Mesodermal cell (in vitro differentiated cells): ENCODE measurements around the gene RNF6. TPM values are rescaled to one million over a fixed set of nuclear protein-coding genes. Genes with fewer than 3 reads are reported as not detected.
A peak's percentile ranks its signal among the peaks of the same experiment; 100 is the strongest.

Experiments used
- H3K27ac ChIP-seq: 2 replicates; pipeline ENCODE4 v1.7.0; 2013; ENCODE audit warnings: mild to moderate bottlenecking, low read depth, low read length, moderate library complexity; ENCODE audit not compliant: severe bottlenecking
- H3K36me3 ChIP-seq: 2 replicates; pipeline ENCODE4 v1.7.1; 2013; ENCODE audit warnings: mild to moderate bottlenecking, low read length, moderate library complexity; ENCODE audit not compliant: control insufficient read depth, insufficient read depth
- H3K4me1 ChIP-seq: one replicate; pipeline ENCODE4 v1.7.1; 2013; ENCODE audit warnings: mild to moderate bottlenecking, low read length; ENCODE audit not compliant: insufficient read depth, control insufficient read depth, poor library complexity, severe bottlenecking
- H3K4me3 ChIP-seq: 2 replicates; pipeline ENCODE4 v1.7.0; 2013; ENCODE audit warnings: low read length, control low read depth, mild to moderate bottlenecking; ENCODE audit not compliant: insufficient read depth, poor library complexity, severe bottlenecking; ENCODE audit errors: extremely low read depth
- H3K9me3 ChIP-seq: 2 replicates; pipeline ENCODE4 v1.7.1; 2013; ENCODE audit warnings: mild to moderate bottlenecking, low read length, moderate library complexity; ENCODE audit not compliant: control insufficient read depth
- WGBS, 2 experiments: methylation state at CpG; one replicate each; pipeline ENCODE4 v1.1.5; 2013; ENCODE audit warnings: missing lambda C conversion rate in 2 of 2; ENCODE audit not compliant: insufficient coverage in 2 of 2; 5-methylcytosine and 5-hydroxymethylcytosine counted together
- polyA plus RNA-seq, 2 experiments: library from polyadenylated mRNA; stranded (reverse); fragments of 50-300 nt; gene quantifications; one replicate each; pipeline ENCODE4 v1.2.3, GENCODE V29; 2013

The RNF6 gene
- 20.9 TPM for polyA plus RNA-seq (2013, experiment 1 of 2)
- polyA plus RNA-seq (2013, experiment 2 of 2), result 24.6 TPM

DNA sequence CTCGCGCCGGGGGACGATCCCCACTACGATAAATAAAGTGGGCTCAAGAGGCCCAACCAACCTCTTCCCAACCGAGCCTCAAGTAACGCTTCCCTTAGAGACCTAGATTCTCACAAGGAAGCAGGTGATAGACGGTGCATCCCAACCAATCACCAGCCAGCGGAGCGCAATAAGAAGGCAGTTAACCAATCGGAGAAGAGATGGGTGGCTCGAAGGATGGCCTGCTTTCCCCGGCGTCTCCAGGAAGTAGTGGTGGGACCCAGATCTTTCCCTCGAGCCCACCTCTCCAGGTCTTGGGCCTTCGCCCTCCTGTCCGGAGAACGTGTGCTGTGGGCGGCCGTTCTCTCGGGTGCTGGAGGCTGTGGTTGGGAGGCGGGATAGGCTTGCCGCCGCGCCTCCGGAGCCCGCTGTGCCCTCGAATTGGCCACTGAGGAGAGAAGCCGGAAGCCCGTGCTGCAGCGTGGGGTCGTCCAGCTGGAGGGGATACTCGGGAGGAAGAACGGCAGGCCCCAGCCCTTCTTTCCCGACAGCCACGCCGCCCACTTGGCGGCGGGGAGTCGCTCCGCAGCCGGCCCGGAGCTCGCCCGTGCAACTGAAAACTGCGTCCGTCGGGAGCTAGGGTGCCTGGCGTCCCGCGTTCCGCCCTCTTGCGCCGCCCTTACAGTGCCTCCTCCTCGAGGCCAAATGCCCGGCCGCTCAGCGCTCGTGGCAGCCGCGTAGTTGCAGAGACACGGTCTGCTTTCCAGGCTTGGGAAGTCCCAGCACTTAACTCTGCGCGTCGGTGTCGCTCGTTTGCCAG is at the start of gene RNF6:
Gene RNF6 (minus strand): TSS at position 594 of the 799 bp plus-strand sequence. CDS start 2,665 bp downstream, outside the sequence.
- peaks cover 16% of the 10 kb centered on the region for H3K4me1 ChIP-seq
- H3K27ac ChIP-seq, result peak within 1 kb of the TSS; percentile 95
- no peaks in the 10 kb centered on the region for H3K9me3 ChIP-seq
- peaks cover 24% of the 10 kb centered on the region for H3K36me3 ChIP-seq
- WGBS, 2 experiments, result 0% methylated on average over 43 to 61 of the region's 67 CpGs
- peak within 1 kb of the TSS; percentile 75 for H3K4me3 ChIP-seq

DNA sequence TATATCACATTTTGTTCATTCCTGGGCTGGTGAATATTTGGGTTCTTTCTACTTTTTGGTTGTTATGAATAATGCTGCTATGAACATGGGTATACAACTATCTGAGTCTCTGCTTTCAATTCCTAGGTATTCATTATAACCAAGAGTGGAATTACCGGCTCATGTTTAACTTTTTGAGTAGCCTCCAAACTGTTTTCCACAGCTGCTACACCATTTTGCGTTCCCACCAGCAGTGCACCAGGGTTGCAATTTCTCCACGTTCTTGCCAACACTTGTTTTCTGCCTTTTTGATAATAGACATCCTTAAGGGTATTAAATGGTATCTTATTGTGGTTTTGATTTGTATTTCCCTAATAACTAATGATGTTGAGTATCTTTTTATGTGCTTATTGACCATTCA is 48.6 kb upstream of the RNF6 start:
- Histone ChIP-seq H3K9me3 (no peaks in the 10 kb centered on the region), H3K4me3 (no peak overlapping the region), H3K36me3 (no peaks in the 10 kb centered on the region), H3K4me1 (no peaks in the 10 kb centered on the region), H3K27ac (no peak overlapping the region)
- 85 to 88% methylated on average over 2 of the region's 3 CpGs for WGBS, 2 experiments

DNA sequence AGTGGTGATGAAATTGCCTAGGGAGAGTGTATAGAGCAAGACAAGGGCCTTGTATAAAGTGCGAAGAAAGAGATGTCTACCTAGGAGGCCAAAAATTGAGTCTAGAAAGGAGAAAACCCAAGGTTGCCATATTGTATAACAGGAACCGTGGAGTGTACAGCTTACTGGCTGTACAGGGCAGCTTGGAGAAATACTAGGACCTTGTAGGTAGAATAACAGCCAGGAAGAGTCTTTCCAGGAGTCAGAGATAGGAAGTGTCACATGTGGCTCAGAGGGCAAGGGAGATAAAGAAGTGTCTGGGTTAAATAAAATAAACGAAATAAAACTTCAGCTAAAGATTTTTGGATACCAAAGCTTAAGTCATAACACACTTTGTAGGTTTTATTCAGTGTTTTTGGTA is 44.2 kb upstream of the RNF6 start:
- WGBS, 2 experiments, result 95 to 100% methylated on average over 2 to 3 of the region's 3 CpGs
- H3K9me3 ChIP-seq, result no peaks in the 10 kb centered on the region
- H3K4me3 ChIP-seq, result no peak overlapping the region
- no peaks in the 10 kb centered on the region for H3K36me3 ChIP-seq
- H3K4me1 ChIP-seq, result no peaks in the 10 kb centered on the region
- H3K27ac ChIP-seq, result no peak overlapping the region

DNA sequence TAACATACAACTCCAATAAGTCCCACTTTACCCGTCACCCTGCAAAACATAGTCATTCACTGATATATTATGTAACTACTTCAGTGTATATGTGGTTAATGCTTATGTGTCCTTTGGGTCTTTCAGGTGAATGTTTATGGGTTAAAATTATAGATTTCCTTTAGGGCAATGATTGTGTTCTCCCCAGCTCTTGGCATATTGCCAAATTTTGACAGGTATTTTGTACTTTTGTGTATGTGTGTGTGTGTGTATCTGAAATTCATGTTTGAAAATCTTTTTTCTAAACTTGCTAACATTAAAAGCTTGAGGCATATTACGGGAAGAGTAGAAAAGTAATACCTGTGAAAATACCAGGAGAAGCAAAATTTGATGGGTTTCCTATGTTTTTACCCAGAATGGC is 40.0 kb upstream of the RNF6 start:
- no peaks in the 10 kb centered on the region for H3K4me1 ChIP-seq
- H3K27ac ChIP-seq, result no peak overlapping the region
- no peak overlapping the region for H3K4me3 ChIP-seq
- no CpG with 5 or more reads among the region's 2 CpGs for WGBS, 2 experiments
- no peaks in the 10 kb centered on the region for H3K9me3 ChIP-seq
- no peaks in the 10 kb centered on the region for H3K36me3 ChIP-seq

DNA sequence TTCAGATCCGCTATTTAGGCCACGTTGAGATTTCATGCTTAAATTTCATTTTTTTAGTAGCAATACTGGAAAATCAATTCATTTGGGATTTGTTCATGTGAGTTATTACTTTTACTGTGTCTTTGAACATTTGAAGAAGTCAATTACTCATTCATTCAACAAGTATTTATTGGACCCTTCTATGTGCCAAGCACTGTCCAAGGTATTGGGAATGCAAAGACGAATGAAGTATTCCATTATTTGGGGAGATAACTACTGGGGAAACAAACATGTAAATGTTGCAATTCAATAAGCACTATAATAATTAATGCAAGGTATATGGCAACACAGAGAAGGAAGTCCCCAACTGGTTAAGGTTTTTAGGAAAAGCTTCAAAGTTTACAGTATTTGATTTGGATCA is 37.5 kb upstream of the RNF6 start:
- Histone ChIP-seq H3K4me3 (no peak overlapping the region), H3K27ac (no peak overlapping the region), H3K9me3 (no peaks in the 10 kb centered on the region), H3K36me3 (no peaks in the 10 kb centered on the region), H3K4me1 (no peaks in the 10 kb centered on the region)
- WGBS, 2 experiments, result no CpG with 5 or more reads among the region's 3 CpGs

DNA sequence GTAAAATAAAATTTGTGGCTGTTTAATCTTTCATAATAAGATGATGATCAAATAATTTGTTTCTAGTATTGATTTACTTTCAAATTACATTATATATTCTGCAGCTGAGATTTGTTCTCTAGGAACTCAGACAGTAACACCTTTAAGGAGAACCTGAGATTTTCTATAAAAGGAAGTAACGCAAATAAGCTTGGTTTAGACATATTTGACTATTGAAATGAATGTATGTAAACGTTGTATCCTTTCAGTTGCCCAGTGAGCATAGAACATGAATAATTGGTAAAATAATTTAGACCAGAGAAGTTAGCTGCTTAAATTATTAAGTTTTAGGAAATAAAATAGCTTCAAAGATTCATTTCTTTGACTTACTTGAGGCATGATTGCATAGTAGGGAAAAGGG is 34.9 kb upstream of the RNF6 start:
- Histone ChIP-seq H3K36me3 (no peaks in the 10 kb centered on the region), H3K4me1 (no peaks in the 10 kb centered on the region), H3K9me3 (no peaks in the 10 kb centered on the region), H3K27ac (no peak overlapping the region), H3K4me3 (no peak overlapping the region)
- WGBS, 2 experiments, result 80 to 90% methylated on average over 2 of the region's 2 CpGs

DNA sequence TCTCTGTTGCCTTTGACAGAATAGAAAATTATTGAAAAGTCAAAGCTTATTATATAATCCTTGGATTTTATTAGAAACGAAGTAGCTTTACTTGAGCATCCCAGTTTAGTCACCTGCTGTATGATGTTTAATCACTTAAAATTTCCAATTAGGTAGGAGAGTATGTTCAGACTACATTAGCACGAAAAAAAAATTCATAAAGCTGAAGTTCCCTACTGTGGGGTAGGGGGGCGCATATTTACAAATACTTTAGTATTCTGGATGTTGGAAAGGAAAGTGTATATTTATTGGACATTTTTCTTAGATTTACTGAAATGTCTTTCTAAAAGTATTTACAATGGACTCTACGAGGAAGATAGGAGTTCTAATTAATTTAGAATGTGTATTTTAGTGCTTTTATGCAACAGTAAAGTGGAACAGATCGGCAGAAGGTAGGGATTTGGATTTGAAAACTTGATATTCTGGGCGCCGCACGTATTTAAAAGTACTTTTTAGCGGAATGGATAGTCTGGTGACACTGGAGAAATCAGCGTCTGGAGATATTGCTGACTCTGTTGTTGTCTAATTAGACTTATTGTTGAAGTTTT is 33.7 kb upstream of the RNF6 start:
- H3K36me3 ChIP-seq, result no peaks in the 10 kb centered on the region
- H3K9me3 ChIP-seq, result no peaks in the 10 kb centered on the region
- H3K27ac ChIP-seq, result no peak overlapping the region
- H3K4me3 ChIP-seq, result peak overlapping the region; percentile 72
- 51 to 62% methylated on average over 5 to 6 of the region's 10 CpGs for WGBS, 2 experiments
- H3K4me1 ChIP-seq, result no peaks in the 10 kb centered on the region

DNA sequence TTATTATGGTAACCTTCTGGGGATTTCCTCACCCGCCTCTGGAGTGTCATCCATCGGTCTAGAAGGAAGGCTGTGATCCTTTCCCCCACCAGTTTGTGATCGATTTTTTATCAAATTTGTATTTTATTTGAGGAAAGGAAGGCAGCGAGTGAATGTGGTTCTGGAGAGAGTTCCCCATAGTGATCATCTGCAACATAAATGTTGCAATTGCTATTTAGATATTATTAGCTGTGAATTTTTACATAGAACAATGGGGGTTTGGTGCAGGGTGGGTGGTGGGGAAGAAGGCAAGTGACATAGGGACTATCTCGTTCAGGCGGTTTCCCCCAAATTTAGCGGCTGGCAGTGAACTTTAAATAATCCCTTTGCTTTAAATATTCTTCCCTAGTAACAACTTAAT is 33.0 kb upstream of the RNF6 start:
- peak overlapping the region; percentile 82 for H3K27ac ChIP-seq
- H3K9me3 ChIP-seq, result no peaks in the 10 kb centered on the region
- H3K4me1 ChIP-seq, result no peaks in the 10 kb centered on the region
- 0% methylated on average over 1 of the region's 7 CpGs; no CpG with 5 or more reads in 1 of the 2 experiments for WGBS, 2 experiments
- no peaks in the 10 kb centered on the region for H3K36me3 ChIP-seq
- peak overlapping the region; percentile 72 for H3K4me3 ChIP-seq

DNA sequence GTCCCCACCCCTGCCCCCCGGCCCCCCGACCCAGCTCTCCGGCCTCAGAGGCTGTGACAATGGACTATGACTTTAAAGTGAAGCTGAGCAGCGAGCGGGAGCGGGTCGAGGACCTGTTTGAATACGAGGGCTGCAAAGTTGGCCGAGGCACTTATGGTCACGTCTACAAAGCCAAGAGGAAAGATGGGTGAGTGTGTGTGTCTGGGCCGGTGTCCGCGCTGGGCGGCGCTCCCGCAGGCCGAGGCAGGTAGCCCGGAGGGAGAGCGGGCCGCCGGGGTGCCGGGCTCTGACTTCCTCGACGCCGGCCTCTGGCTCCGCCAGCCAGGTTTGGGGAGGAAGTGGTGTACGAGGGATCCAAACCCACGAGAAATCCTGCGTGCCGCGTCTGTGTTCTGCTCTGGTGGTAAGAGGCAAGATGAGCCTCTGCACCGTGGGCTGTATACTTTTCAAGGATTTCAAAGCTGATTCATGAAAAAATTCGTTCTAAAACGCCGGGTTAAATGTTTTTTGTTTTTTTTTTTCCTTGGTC is 32.5 kb upstream of the RNF6 start:
- no peaks in the 10 kb centered on the region for H3K36me3 ChIP-seq
- 1 to 2% methylated on average over 21 to 31 of the region's 35 CpGs for WGBS, 2 experiments
- no peaks in the 10 kb centered on the region for H3K4me1 ChIP-seq
- no peaks in the 10 kb centered on the region for H3K9me3 ChIP-seq
- peak overlapping the region; percentile 72 for H3K4me3 ChIP-seq
- peak overlapping the region; percentile 82 for H3K27ac ChIP-seq

DNA sequence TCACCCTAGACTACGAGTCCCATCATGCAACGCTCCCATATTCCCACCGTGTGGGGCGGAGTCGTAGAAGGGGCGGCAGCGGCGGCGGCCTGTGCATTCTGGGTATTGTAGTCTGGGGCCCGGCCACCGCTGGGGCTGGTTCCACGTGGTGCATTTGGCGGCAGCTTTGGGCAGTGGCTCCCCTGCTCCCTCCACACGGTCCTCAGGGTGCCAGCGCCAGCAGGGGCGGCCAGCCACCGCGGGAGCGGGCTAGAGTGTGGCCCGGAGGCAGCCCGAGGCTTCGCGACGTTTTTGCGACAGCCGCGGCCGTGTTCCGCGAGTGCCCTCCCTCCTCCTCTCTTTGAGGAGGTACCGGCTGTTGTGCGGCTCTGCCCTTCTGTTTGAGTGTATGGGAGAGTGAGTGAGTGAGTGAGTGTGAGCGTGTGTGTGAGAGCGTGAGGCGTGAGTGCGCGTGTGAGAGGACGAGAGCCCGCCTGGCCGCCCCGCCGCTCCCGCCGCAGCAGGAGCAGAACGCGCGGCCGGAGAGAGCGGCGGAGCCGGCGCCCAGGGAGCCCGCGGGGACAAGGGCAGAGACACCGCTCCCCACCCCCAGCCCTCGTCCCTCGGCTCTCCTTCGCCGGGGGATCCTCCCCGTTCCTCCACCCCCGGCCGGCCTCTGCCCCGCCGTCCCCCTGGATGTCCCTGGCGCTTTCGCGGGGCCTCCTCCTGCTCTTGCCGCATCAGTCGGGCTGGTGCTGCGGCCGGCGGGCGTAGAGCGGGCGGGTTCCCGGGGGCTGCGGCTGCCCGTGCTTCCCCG is 31.9 kb upstream of the RNF6 start, which contains the start of gene CDK8:
Gene CDK8 (plus strand): TSS at position 343 of the 796 bp plus-strand sequence. CDS start 513 bp downstream, outside the sequence.
- 0% methylated on average over 49 to 56 of the region's 79 CpGs for WGBS, 2 experiments
- H3K4me3 ChIP-seq, result peak within 1 kb of the TSS; percentile 72

More for the DNA sequence above, 31.9 kb upstream of the RNF6 start, which contains the start of gene CDK8:
- peak within 1 kb of the TSS; percentile 82 for H3K27ac ChIP-seq
- H3K36me3 ChIP-seq, result no peaks in the 10 kb centered on the region
- no peaks in the 10 kb centered on the region for H3K9me3 ChIP-seq
- H3K4me1 ChIP-seq, result no peaks in the 10 kb centered on the region
